HG03520 (cell line): ENCODE data around the gene PAM16.

ENCODE experiments used
- ATAC-seq: cut with Tn5 transposase; IDR thresholded peaks from one replicate; pipeline ENCODE4 v1.9.1; 2021; ENCODE audit warnings: mild to moderate bottlenecking, moderate library complexity; ENCODE audit not compliant: unreplicated experiment

The PAM16 gene

GRCh38 chr16:4383591-4384444, 32.7 kb upstream of the PAM16 start:
- no peak for ATAC-seq

GRCh38 chr16:4382795-4383357, 31.8 kb upstream of the PAM16 start:
- no peak for ATAC-seq

- ATAC-seq, result no peak
Measured at GRCh38 chr16:4381935-4382794, 31.0 kb upstream of the PAM16 start.

GRCh38 chr16:4381072-4381934, 30.2 kb upstream of the PAM16 start:
- no peak for ATAC-seq

- ATAC-seq, result no peak
Measured at GRCh38 chr16:4380119-4381063, 29.3 kb upstream of the PAM16 start.

- no peak for ATAC-seq
Measured at GRCh38 chr16:4378999-4379690, 28.0 kb upstream of the PAM16 start.

- no peak for ATAC-seq
Measured at GRCh38 chr16:4378161-4378666, 27.1 kb upstream of the PAM16 start.

GRCh38 chr16:4377573-4378154, 26.5 kb upstream of the PAM16 start:
- no peak for ATAC-seq

GRCh38 chr16:4376893-4377572, 25.9 kb upstream of the PAM16 start:
- ATAC-seq, result no peak

- no peak for ATAC-seq
Measured at GRCh38 chr16:4376126-4376892, 25.2 kb upstream of the PAM16 start.

GRCh38 chr16:4375717-4376116, 24.6 kb upstream of the PAM16 start:
- ATAC-seq, result no peak

- no peak for ATAC-seq
Measured at GRCh38 chr16:4373909-4374742, 23.0 kb upstream of the PAM16 start.

- no peak for ATAC-seq
Measured at GRCh38 chr16:4373356-4373908, 22.3 kb upstream of the PAM16 start.

GRCh38 chr16:4372578-4373355, 21.6 kb upstream of the PAM16 start:
- ATAC-seq, result no peak

GRCh38 chr16:4372001-4372577, 21.0 kb upstream of the PAM16 start:
- no peak for ATAC-seq
